Islet of Langerhans (tissue), 1 donor: ENCODE data around the gene IRS1.

Experiments
- FAIRE-seq: peaks from one replicate; lab custom pipeline; 2011; peaks lifted over from hg19 to GRCh38; lab: Jason Lieb, UNC

Gene IRS1

DNA sequence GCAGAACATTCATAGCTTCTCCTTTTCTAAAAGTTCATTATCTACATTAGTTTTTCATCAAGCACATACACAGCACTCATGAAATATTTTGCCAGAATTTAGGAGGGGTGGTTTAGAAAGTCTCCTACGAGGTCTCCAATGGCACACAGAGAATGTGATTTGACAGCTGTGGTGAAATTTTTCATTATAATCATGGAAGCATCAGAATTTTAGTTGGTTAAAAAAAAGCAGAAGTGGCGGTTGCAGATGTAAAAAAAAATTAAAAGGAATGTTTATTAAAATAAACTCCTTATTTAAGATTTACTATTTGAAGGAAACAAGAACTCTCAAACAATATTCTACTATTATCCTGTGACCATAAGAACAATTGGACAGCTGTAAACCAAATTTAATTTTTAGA lies 25.4 kb upstream of the IRS1 start:
- FAIRE-seq: no peak

DNA sequence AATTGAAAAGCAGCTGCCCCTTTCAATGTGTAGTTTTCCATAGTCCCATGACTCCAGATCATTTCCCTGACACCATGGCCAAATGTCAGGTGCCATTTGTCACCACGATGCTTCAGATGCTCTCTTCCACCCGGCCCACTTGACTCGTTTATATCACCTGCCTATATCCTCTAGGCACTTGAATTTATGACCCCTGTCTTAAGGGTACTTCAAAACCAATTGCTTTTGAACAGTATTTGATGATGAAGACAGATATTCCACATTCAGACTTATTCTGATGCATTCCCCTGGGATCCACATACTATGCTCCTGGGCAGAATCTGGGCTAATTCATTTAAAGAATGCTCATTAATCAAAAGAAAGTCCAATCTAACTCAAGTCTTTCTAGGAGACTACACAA lies 19.3 kb upstream of the IRS1 start:
- no peak for FAIRE-seq

DNA sequence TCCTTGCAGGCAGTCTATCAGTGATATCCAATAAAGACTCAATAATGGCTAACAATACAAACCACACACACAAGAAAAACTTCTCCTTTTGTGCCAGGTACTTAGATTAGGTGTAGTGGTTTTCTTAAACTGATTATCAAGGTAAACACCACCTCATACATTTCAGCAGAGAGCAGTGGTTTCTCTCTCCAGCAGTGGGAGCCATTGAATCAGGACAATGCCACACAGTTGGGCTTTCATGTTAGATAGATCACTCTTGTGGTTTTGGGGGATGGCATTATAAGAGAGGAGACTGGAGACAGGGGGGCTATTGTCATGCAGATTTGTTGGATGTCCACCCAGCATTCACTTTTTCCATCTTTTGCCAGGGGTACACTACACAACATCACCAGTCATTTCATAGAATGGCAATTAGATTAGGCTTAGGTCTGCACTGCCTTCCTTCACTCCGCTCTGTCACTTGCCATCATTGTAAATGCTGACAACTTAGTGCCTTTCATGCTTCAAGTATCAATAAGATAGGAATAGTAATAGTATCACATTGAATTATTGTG lies 13.6 kb upstream of the IRS1 start:
- FAIRE-seq: no peak

DNA sequence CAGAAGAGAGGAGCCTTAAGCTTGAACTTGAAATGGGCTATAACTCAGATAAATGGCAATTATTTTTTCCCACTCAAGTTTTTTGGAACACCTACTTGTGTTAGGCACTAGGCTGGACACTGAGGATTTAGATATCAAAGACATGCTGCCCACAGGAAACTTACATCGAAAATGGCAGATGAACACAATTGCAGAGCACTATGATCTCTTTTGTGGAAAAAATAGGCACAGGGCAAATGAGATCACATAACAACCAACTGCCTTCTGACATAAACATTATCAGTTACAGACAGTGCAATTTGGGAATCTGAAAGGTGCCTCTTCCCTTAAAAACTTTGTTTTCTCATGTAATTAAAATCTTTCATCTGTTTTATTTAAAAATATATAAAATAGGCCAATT lies 3.8 kb upstream of the IRS1 start:
- FAIRE-seq: no peak

- FAIRE-seq: peak; percentile 99
Observed at GRCh38 chr2:226802573-226802972, 3.0 kb upstream of the IRS1 start.

- peak; percentile 94 for FAIRE-seq
Observed at GRCh38 chr2:226800941-226801784, 1.5 kb upstream of the IRS1 start.

GRCh38 chr2:226799976-226800940 lies 638 bp upstream of the IRS1 start:
- no peak for FAIRE-seq

DNA sequence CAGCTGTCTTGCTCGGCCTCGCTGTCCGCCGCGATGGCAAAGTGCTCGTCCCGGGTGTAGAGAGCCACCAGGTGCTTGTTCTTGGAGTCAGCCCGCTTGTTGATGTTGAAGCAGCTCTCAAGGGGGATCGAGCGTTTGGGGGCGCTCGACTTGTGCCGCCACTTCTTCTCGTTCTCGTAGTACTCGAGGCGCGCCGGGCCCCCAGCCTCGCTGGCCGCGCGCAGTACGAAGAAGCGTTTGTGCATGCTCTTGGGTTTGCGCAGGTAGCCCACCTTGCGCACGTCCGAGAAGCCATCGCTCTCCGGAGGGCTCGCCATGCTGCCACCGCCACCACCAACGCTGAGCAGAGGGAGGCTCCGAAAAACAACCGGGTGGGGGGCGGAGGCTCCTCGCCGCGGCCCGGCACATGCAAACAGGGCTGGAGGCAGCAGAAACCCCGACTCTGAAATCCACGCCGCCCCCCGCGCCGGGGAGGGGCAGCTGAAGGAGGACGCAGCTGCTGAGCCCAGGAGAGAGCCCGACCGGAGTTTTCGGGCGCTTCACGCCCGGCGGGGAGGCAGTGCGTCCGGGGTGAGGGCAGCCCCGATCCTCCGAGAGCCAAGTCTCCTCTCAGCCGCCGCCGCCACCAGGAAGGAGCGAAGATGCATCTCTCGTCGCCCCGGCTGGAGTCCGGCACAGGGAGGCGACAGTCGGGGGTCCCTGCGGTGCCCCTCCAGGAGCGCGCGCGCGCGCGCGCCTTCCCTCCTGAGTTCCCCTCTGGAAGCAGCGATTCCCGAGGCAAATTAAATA lies 1.0 kb downstream of the IRS1 start:
- FAIRE-seq: no peak

DNA sequence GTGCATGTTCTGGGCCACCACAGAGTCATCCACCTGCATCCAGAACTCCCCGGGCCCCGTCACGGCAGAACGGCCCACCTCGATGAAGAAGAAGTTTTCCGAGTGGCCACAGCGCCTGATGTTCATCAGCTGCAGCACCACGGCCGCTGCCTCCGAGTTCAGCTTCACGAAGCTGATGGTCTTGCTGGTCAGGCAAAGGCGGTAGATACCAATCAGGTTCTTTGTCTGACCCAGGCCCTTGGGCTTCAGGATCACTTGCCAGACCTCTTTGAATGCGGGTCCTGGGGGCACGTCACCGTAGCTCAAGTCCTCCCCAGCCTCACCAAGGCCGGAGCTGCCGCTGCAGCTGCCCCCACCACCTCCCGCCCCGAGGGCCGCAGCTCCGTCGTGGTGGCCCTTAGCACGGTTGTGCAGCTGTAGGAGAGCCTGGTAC lies 1.6 kb downstream of the IRS1 start:
- no peak for FAIRE-seq

DNA sequence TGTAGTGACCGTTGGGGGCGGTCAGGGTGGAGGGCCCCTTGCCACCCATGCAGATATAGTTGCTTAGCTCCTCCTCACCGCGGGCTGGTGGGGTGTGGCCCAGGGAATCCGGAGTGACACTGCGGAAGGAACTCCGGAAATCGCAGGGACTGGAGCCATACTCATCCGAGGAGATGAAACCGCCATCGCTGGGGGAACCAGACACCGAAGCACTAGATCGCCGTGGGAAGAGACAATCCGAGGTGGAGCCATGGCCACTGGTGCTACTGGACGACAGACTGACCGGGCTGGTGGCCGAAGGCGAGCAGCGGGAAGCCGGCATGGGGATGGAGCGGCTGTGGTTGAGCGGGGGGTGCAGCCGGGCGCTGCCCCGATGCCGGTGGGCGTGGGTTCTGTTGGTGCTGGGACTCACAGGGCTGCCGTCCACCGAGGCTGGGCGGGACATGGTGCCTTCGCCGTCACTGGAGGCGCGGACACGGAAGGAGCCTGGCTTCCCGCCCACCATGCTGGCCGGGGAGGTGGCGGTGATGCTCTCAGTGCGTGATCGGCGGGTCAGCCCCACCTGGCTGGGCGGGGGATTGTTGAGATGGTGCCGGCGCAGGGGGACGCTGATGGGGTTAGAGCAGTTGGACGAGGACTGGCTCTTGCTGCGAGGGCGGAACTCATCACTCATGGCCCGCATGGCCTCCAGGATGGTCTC lies 2.2 kb downstream of the IRS1 start:
- FAIRE-seq: no peak

- FAIRE-seq: no peak
Observed at GRCh38 chr2:226796840-226797288, 2.8 kb downstream of the IRS1 start.

DNA sequence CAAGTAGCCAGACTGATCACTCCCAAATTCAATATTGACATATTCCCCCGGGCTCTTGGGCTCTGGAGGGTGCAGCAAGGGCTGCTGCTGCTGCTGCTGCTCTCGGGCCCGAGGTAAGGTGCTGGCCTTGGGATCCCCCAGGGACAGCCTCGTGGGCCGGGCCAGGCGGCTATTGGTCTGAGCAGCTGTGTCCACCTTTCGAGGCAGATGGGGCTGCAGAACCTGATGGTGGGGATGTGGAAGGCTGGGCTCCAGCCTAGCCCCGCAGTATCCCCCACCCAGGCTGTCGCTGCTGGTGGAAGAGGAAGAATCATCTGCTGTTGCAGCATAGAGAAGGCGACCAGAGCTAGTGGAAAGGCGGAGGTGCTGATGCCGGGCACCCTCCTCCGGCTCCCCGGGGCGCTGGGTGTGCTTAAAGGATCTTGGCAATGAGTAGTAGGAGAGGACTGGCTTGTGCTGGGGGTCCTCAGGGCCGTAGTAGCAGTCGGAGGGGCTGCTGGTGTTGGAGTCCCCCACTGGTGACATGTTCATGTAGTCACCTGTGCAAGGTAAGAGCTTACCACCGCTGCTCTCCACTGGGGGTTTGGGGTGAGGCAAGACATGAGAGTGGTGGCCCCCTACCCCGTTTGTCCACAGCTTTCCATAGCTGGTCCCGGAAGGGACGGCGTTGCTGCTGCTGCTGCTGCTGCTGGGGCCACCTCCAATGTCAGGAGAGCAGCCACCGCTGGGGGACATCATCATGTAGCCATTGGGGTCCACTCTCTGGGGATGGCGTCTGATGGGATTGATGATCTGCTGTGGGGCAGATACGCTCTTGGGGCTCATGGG lies 3.4 kb downstream of the IRS1 start:
- no peak for FAIRE-seq

GRCh38 chr2:226795281-226796011 lies 4.2 kb downstream of the IRS1 start:
- no peak for FAIRE-seq

GRCh38 chr2:226794751-226795171 lies 4.9 kb downstream of the IRS1 start:
- FAIRE-seq: no peak

DNA sequence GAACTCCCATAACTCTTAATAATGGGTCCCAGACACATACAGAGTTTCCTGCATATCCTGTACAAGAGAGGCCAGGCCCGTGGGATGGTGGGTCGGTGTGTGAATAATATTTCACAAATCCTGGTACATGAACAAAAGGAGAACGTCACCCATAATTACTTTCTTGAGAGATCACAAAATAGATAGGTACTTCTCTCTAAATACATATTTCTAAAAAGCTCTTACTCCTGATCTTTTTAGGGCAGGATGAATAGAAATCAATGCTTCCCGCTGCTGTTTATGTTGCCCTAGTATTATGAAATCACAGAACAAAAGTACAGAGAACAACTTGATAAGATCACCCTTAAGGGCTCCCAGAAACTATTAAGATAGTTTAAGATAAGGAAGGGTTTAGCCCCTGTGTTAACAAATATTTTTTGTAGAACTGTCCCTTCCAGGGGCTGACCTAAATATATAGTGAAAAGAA lies 5.4 kb downstream of the IRS1 start:
- peak; percentile 13 for FAIRE-seq

- peak; percentile 75 for FAIRE-seq
Observed at GRCh38 chr2:226793646-226794045, 6.0 kb downstream of the IRS1 start.

DNA sequence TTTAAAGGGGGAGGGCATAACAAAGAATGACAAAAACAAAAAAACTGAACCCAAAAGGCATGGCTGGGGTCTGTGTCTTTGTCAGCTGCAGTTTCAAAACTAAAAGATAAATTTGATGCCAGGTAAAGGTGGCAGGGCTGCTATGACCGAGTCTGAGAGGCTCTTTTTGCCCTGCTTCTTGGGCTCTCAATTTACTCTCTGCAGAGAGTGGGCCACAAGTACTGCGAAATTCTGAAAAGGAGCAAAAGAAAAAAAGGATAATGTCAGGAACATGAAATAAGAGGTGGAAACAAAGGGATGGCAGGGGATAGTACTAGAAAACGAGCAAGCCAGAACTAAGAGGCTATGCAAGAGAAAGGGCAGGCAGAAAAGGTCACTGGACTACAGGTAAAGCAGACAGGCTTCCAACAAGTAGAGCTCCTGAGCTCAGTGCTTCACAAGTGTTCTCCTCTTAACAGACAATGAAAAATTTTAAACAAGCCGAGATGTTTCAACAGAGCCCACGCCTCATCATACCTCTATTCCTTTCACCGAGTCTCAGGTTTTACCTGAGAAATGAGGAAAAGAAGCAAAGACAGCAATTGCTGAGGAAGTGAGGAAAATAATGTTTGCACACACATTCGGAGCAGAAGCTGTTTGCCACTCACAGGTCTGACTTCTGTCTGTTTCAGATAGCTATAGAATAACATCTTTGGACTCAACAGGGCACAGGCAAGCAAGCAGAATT lies 7.3 kb downstream of the IRS1 start:
- FAIRE-seq: peak; percentile 51

DNA sequence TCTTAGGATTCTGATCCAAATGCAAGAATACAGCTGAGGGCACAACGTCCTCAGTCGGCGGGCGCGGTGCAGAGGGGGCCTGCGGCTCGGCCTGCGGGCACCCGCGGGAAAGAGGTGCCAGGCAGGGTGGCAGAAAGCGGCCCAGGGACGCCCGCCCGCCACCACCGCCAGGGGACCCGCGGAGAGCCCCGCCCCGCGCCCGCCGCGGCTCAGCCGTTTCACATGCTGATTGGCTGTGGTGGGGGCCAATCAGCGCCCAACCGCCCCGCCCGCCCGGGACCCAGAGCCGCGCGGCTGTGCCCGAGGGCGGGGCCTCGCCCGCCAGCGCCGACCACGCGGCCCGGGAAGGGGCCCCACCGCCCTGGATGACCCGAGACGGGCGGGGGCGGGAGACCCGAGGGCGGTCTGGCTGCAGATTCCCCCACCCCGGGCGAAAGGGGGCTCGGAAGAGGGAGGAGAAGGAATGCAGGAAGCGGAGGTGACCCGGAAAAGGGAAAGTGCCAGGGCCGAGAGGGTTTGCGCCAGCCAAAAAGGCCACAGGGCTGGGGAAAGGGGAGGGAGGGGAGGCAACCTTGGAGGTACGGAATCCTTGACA lies 8.0 kb downstream of the IRS1 start:
- FAIRE-seq: no peak
